Adrenal gland (tissue), 5 donors: ENCODE results near the gene AKAP17A.

ENCODE experiments used
- POLR2A ChIP-seq, 2 donors: fragments of 450-650 bp; IDR thresholded peaks; one replicate each; pipeline ENCODE4 v1.6.1; 2017; ENCODE audit warnings: antibody characterized with exemption in 2 of 2, mild to moderate bottlenecking in 2 of 2, moderate library complexity in 1 of 2
- TF ChIP-seq, protein P1 (sequence below), 6 experiments: fragments of 450-650 bp in 4 of 6; fragments of 200-600 bp in 2 of 6; sonication (generic) in 1 of 6; IDR thresholded peaks; 1 replicate in 5 of 6; 2 replicates in 1 of 6; pipeline versions ENCODE4 v1.5.1 to v1.8.0; 2016 to 2021; ENCODE audit warnings: antibody characterized with exemption in 6 of 6, mild to moderate bottlenecking in 2 of 6, moderate library complexity in 1 of 6
- donor health status: DM: no; HTN: no; CAD: no.

DNA sequence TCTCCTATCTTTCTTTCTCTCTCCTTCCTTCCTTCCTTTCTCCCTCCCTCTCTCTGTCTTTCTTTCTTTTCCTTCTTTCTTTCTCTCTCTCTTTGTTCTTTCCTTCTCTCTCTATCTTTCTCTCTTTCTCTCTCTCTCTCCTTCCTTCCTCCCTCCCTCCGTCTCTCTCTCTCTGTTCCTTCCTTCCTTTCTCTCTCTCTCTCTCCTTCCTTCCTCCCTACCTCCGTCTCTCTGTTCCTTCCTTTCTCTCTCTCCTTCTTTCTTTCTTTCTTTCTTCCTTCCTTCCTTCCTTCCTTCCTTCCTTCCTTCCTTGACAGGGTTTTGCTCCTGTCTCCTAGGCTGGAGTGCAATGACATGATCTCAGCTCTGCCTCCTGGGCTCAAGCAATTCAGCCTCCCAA lies 30.2 kb upstream of the AKAP17A start:
- TF ChIP-seq POLR2A (IDR thresholded peaks at IDR 0.05): no peak
- TF ChIP-seq, protein P1, sequence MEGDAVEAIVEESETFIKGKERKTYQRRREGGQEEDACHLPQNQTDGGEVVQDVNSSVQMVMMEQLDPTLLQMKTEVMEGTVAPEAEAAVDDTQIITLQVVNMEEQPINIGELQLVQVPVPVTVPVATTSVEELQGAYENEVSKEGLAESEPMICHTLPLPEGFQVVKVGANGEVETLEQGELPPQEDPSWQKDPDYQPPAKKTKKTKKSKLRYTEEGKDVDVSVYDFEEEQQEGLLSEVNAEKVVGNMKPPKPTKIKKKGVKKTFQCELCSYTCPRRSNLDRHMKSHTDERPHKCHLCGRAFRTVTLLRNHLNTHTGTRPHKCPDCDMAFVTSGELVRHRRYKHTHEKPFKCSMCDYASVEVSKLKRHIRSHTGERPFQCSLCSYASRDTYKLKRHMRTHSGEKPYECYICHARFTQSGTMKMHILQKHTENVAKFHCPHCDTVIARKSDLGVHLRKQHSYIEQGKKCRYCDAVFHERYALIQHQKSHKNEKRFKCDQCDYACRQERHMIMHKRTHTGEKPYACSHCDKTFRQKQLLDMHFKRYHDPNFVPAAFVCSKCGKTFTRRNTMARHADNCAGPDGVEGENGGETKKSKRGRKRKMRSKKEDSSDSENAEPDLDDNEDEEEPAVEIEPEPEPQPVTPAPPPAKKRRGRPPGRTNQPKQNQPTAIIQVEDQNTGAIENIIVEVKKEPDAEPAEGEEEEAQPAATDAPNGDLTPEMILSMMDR (IDR thresholded peaks at IDR 0.05): no peak
